BLaER1 treated with 17β-estradiol and CSF1 and Interleukin-3, amounts not matched to agents 10 nM and 100 nM (cell line): ENCODE measurements around the gene FOXK2.

ENCODE experiments used
- H3K27ac ChIP-seq, 11 experiments: shearing (Covaris generic); formaldehyde crosslinking; 2 replicates each; pipeline ENCODE4 v1.8.1; 2022
- H3K27me3 ChIP-seq, 11 experiments: shearing (Covaris generic); formaldehyde crosslinking; 2 replicates each; pipeline ENCODE4 v1.8.1; 2022
- H3K36me3 ChIP-seq, 11 experiments: shearing (Covaris generic); formaldehyde crosslinking; 2 replicates each; pipeline ENCODE4 v1.8.1; 2022
- H3K4me1 ChIP-seq, 10 experiments: shearing (Covaris generic); formaldehyde crosslinking; 2 replicates each; pipeline ENCODE4 v1.8.1; 2022
- H3K4me2 ChIP-seq, 11 experiments: shearing (Covaris generic); formaldehyde crosslinking; 2 replicates each; pipeline ENCODE4 v1.8.1; 2022
- H3K4me3 ChIP-seq, 10 experiments: shearing (Covaris generic); formaldehyde crosslinking; 2 replicates each; pipeline ENCODE4 v1.8.1; 2022
- H3K9ac ChIP-seq, 11 experiments: shearing (Covaris generic); formaldehyde crosslinking; 2 replicates each; pipeline ENCODE4 v1.8.1; 2022
- H3K9me3 ChIP-seq, 11 experiments: shearing (Covaris generic); formaldehyde crosslinking; replicated peaks in 1 of 11; 2 replicates each; pipeline ENCODE4 v1.8.1; 2022
- H4K20me1 ChIP-seq, 11 experiments: shearing (Covaris generic); formaldehyde crosslinking; 2 replicates each; pipeline ENCODE4 v1.8.1; 2022
- Cebpa-rat ChIP-seq, 11 experiments: shearing (Covaris generic); IDR thresholded peaks; 2 replicates each; pipeline ENCODE4 v1.8.1; 2022

Gene FOXK2

GRCh38 chr17:82619211-82619610, 99.7 kb downstream of the FOXK2 start:
- Histone ChIP-seq H3K9ac (peak overlapping the region in 3 of 11 experiments; percentile 26 to 38 (median 29); a peak in 3 of 22 replicates), H4K20me1 (peaks cover 0 to 55% (median 16%) of the 10 kb centered on the region in 11 experiments; a peak in 11 of 22 replicates), H3K27me3 (no peaks in the 10 kb centered on the region), H3K4me3 (no peak overlapping the region), H3K4me2 (no peak overlapping the region), H3K4me1 (peaks cover 14 to 22% (median 19%) of the 10 kb centered on the region in 10 experiments), H3K9me3 (no peaks in the 10 kb centered on the region), H3K36me3 (peaks cover 81 to 92% (median 90%) of the 10 kb centered on the region in 11 experiments), H3K27ac (0 out of 22 replicates have a peak overlapping the region, but pooled peaks of 1 of the 11 experiments have one; percentile 8)
- no peak for TF ChIP-seq Cebpa-rat (IDR thresholded peaks at IDR 0.05)

- no peak overlapping the region for H3K4me3 ChIP-seq
- peaks cover 79 to 92% (median 90%) of the 10 kb centered on the region in 11 experiments for H3K36me3 ChIP-seq
- no peak overlapping the region for H3K4me2 ChIP-seq
- H3K4me1 ChIP-seq: peaks cover 18 to 26% (median 24%) of the 10 kb centered on the region in 10 experiments
- H4K20me1 ChIP-seq: peaks cover 0 to 56% (median 16%) of the 10 kb centered on the region in 11 experiments; a peak in 11 of 22 replicates
- no peaks in the 10 kb centered on the region for H3K27me3 ChIP-seq
- peak overlapping the region in 2 of 11 experiments; percentile 36 to 38; a peak in 2 of 22 replicates for H3K9ac ChIP-seq
- no peaks in the 10 kb centered on the region for H3K9me3 ChIP-seq
- no peak overlapping the region for H3K27ac ChIP-seq
- no peak for TF ChIP-seq Cebpa-rat (IDR thresholded peaks at IDR 0.05)
Measured at GRCh38 chr17:82619641-82620040, 100.1 kb downstream of the FOXK2 start.

- Histone ChIP-seq H3K27ac (peak overlapping the region; percentile 55 to 91 (median 77); a peak in 20 of 22 replicates), H4K20me1 (peaks cover 5 to 56% (median 20%) of the 10 kb centered on the region in 11 experiments; a peak in 18 of 22 replicates), H3K36me3 (peaks cover 74 to 91% (median 89%) of the 10 kb centered on the region in 11 experiments)
Measured at GRCh38 chr17:82623707-82624106, 104.2 kb downstream of the FOXK2 start.

GRCh38 chr17:82627405-82627804, 107.9 kb downstream of the FOXK2 start:
- peaks cover 64 to 91% (median 85%) of the 10 kb centered on the region in 11 experiments for H3K36me3 ChIP-seq
- H3K4me1 ChIP-seq: peaks cover 21 to 66% (median 50%) of the 10 kb centered on the region in 10 experiments
- no peak for TF ChIP-seq Cebpa-rat (IDR thresholded peaks at IDR 0.05)
- peak overlapping the region in 9 of 11 experiments; percentile 28 to 75 (median 47); a peak in 11 of 22 replicates for H3K27ac ChIP-seq
- peak overlapping the region in 8 of 11 experiments; percentile 32 to 96 (median 84); a peak in 16 of 22 replicates for H3K4me2 ChIP-seq
- H4K20me1 ChIP-seq: peaks cover 9 to 72% (median 52%) of the 10 kb centered on the region in 11 experiments; a peak in 19 of 22 replicates
- H3K27me3 ChIP-seq: no peaks in the 10 kb centered on the region
- H3K4me3 ChIP-seq: 0 out of 20 replicates have a peak overlapping the region, but pooled peaks of 1 of the 10 experiments have one; percentile 9
- no peaks in the 10 kb centered on the region for H3K9me3 ChIP-seq
- H3K9ac ChIP-seq: peak overlapping the region in 8 of 11 experiments; percentile 10 to 67 (median 45); a peak in 10 of 22 replicates

More at GRCh38 chr17:82623707-82624106, 104.2 kb downstream of the FOXK2 start:
- Histone ChIP-seq H3K9ac (peak overlapping the region; percentile 52 to 76 (median 70); a peak in 21 of 22 replicates), H3K4me2 (peak overlapping the region; percentile 56 to 93 (median 85)), H3K4me1 (peaks cover 21 to 62% (median 51%) of the 10 kb centered on the region in 10 experiments), H3K4me3 (peak overlapping the region in 8 of 10 experiments; percentile 29 to 52 (median 38); a peak in 11 of 20 replicates), H3K9me3 (no peaks in the 10 kb centered on the region), H3K27me3 (no peaks in the 10 kb centered on the region)
- TF ChIP-seq Cebpa-rat (IDR thresholded peaks at IDR 0.05): peak in 6 of 11 experiments; percentile 27 to 79 (median 56); a peak in 6 of 22 replicates

GRCh38 chr17:82629748-82630147, 110.2 kb downstream of the FOXK2 start:
- Histone ChIP-seq H3K36me3 (peaks cover 86 to 100% (median 95%) of the 10 kb centered on the region in 11 experiments), H3K27ac (peak overlapping the region in 3 of 11 experiments; percentile 19 to 75 (median 74); a peak in 1 of 22 replicates)

GRCh38 chr17:82630212-82630611, 110.7 kb downstream of the FOXK2 start:
- Histone ChIP-seq H3K9me3 (no peaks in the 10 kb centered on the region), H3K4me1 (peaks cover 0 to 38% (median 25%) of the 10 kb centered on the region in 10 experiments; a peak in 14 of 20 replicates), H3K9ac (no peak overlapping the region), H3K4me2 (no peak overlapping the region), H3K4me3 (no peak overlapping the region), H3K27me3 (no peaks in the 10 kb centered on the region), H3K36me3 (peaks cover 86 to 100% (median 95%) of the 10 kb centered on the region in 11 experiments), H3K27ac (no peak overlapping the region), H4K20me1 (peaks cover 31 to 91% (median 70%) of the 10 kb centered on the region in 11 experiments; a peak in 21 of 22 replicates)
- TF ChIP-seq Cebpa-rat (IDR thresholded peaks at IDR 0.05): no peak

More at GRCh38 chr17:82629748-82630147, 110.2 kb downstream of the FOXK2 start:
- peaks cover 0 to 43% (median 28%) of the 10 kb centered on the region in 10 experiments; a peak in 15 of 20 replicates for H3K4me1 ChIP-seq
- H3K4me3 ChIP-seq: no peak overlapping the region
- 0 out of 22 replicates have a peak overlapping the region, but pooled peaks of 2 of the 11 experiments have one; percentile 10 to 41 for H3K9ac ChIP-seq
- H3K27me3 ChIP-seq: no peaks in the 10 kb centered on the region
- no peak for TF ChIP-seq Cebpa-rat (IDR thresholded peaks at IDR 0.05)
- H3K4me2 ChIP-seq: no peak overlapping the region
- H3K9me3 ChIP-seq: no peaks in the 10 kb centered on the region
- peaks cover 27 to 86% (median 67%) of the 10 kb centered on the region in 11 experiments; a peak in 21 of 22 replicates for H4K20me1 ChIP-seq

- peaks cover 0 to 31% (median 23%) of the 10 kb centered on the region in 10 experiments; a peak in 14 of 20 replicates for H3K4me1 ChIP-seq
- H3K9ac ChIP-seq: no peak overlapping the region
- no peak overlapping the region for H3K4me3 ChIP-seq
- peaks cover 87 to 100% (median 95%) of the 10 kb centered on the region in 11 experiments for H3K36me3 ChIP-seq
- H3K27me3 ChIP-seq: no peaks in the 10 kb centered on the region
- no peak for TF ChIP-seq Cebpa-rat (IDR thresholded peaks at IDR 0.05)
- H3K4me2 ChIP-seq: no peak overlapping the region
- peaks cover 0 to 4% (median 0%) of the 10 kb centered on the region in 11 experiments; a peak in 6 of 22 replicates for H3K9me3 ChIP-seq
- H4K20me1 ChIP-seq: peaks cover 45 to 99% (median 83%) of the 10 kb centered on the region in 11 experiments
- H3K27ac ChIP-seq: no peak overlapping the region
Measured at GRCh38 chr17:82631544-82631943, 112.0 kb downstream of the FOXK2 start.

- Histone ChIP-seq H3K27me3 (no peaks in the 10 kb centered on the region), H4K20me1 (peaks cover 50 to 99% (median 91%) of the 10 kb centered on the region in 11 experiments), H3K9ac (no peak overlapping the region), H3K36me3 (peaks cover 87 to 100% (median 95%) of the 10 kb centered on the region in 11 experiments), H3K9me3 (peaks cover 2 to 13% (median 9%) of the 10 kb centered on the region in 11 experiments; a peak in 17 of 22 replicates), H3K4me1 (peaks cover 0 to 24% (median 15%) of the 10 kb centered on the region in 10 experiments; a peak in 14 of 20 replicates), H3K4me3 (no peak overlapping the region), H3K4me2 (no peak overlapping the region), H3K27ac (no peak overlapping the region)
- TF ChIP-seq Cebpa-rat (IDR thresholded peaks at IDR 0.05): no peak
Measured at GRCh38 chr17:82632451-82632850, 112.9 kb downstream of the FOXK2 start.

GRCh38 chr17:82633343-82633742, 113.8 kb downstream of the FOXK2 start:
- no peak for TF ChIP-seq Cebpa-rat (IDR thresholded peaks at IDR 0.05)
- Histone ChIP-seq H3K36me3 (peaks cover 87 to 97% (median 93%) of the 10 kb centered on the region in 11 experiments), H3K9ac (no peak overlapping the region), H3K4me1 (peaks cover 0 to 18% (median 6%) of the 10 kb centered on the region in 10 experiments; a peak in 13 of 20 replicates), H4K20me1 (peaks cover 54 to 97% (median 89%) of the 10 kb centered on the region in 11 experiments), H3K4me3 (no peak overlapping the region), H3K4me2 (no peak overlapping the region), H3K27ac (no peak overlapping the region), H3K9me3 (peaks cover 5 to 19% (median 14%) of the 10 kb centered on the region in 11 experiments; a peak in 17 of 22 replicates), H3K27me3 (no peaks in the 10 kb centered on the region)
